Spleen (tissue), 11 donors: Measurements from ENCODE around the gene LRRC10B. TPM values are rescaled to one million over a fixed set of nuclear protein-coding genes. Genes with fewer than 3 reads are reported as not detected.

Experiments used
- DNase-seq: peaks from one replicate; pipeline ENCODE4 v3.0.0-alpha.2; 2020
- H3K27ac ChIP-seq, 8 donors: fragments of 200-600 bp; sonication (generic) in 7 of 8; 1 replicate in 4 of 8; 2 replicates in 4 of 8; pipeline versions ENCODE4 v1.5.0 to v1.8.0; 2016 to 2021; ENCODE audit warnings: inconsistent platforms in 4 of 8, mild to moderate bottlenecking in 4 of 8, moderate library complexity in 1 of 8
- H3K27me3 ChIP-seq, 7 donors: fragments of 200-600 bp; sonication (generic) in 6 of 7; replicated peaks in 1 of 7; 1 replicate in 4 of 7; 2 replicates in 3 of 7; pipeline versions ENCODE4 v1.5.0 to v1.8.0; 2016 to 2021; ENCODE audit warnings: inconsistent platforms in 3 of 7, mild to moderate bottlenecking in 1 of 7
- H3K36me3 ChIP-seq, 6 donors: fragments of 200-600 bp; sonication (generic) in 5 of 6; 1 replicate in 4 of 6; 2 replicates in 2 of 6; pipeline versions ENCODE4 v1.5.0 to v1.8.0; 2016 to 2021; ENCODE audit warnings: inconsistent platforms in 2 of 6
- H3K4me1 ChIP-seq, 6 donors: fragments of 200-600 bp; sonication (generic) in 5 of 6; 1 replicate in 3 of 6; 2 replicates in 3 of 6; pipeline versions ENCODE4 v1.5.0 to v1.8.0; 2016 to 2021; ENCODE audit warnings: inconsistent platforms in 3 of 6
- H3K4me3 ChIP-seq, 8 donors: fragments of 200-600 bp; sonication (generic) in 7 of 8; 1 replicate in 4 of 8; 2 replicates in 4 of 8; pipeline versions ENCODE4 v1.5.0 to v1.8.0; 2016 to 2021; ENCODE audit warnings: inconsistent platforms in 4 of 8, mild to moderate bottlenecking in 4 of 8, moderate library complexity in 2 of 8
- H3K9me3 ChIP-seq, 8 donors: fragments of 200-600 bp; sonication (generic) in 7 of 8; 1 replicate in 4 of 8; 2 replicates in 4 of 8; pipeline versions ENCODE4 v1.5.0 to v1.8.0; 2016 to 2021; ENCODE audit warnings: inconsistent platforms in 4 of 8
- CTCF ChIP-seq, 11 experiments: fragments of 200-600 bp in 7 of 11; fragments of 450-650 bp in 4 of 11; sonication (generic) in 4 of 11; IDR thresholded peaks in 8 of 11; conservative IDR thresholded peaks in 3 of 11; 1 replicate in 7 of 11; 2 replicates in 4 of 11; pipeline versions ENCODE4 v1.4.0 to v1.8.0; 2016 to 2021; ENCODE audit warnings: antibody characterized with exemption in 11 of 11, inconsistent platforms in 4 of 11, mild to moderate bottlenecking in 1 of 11
- POLR2A ChIP-seq, 3 donors: fragments of 450-650 bp; IDR thresholded peaks; one replicate each; pipeline ENCODE4 v1.5.1; 2017; ENCODE audit warnings: antibody characterized with exemption in 3 of 3, mild to moderate bottlenecking in 1 of 3
- POLR2AphosphoS5 ChIP-seq, 3 donors: sonication (generic); formaldehyde crosslinking; IDR thresholded peaks; one replicate each; pipeline ENCODE4 v1.5.1; 2017; ENCODE audit warnings: antibody characterized with exemption in 3 of 3
- WGBS, 5 donors: extraction: QIAGEN DNeasy Blood & Tissue Kit in 3 of 5; methylation state at CpG; one replicate each; pipeline versions ENCODE4 v1.1.5 to v1.1.7; 2013 to 2018; 5-methylcytosine and 5-hydroxymethylcytosine counted together
- intact Hi-C: fragments of 100-400 bp; cut with DNase I; formaldehyde crosslinking; loops from one replicate; pipeline ENCODE4 v1.15.0; 2023; ENCODE audit warnings: low total_unique reads
- polyA plus RNA-seq, 3 donors: library from polyadenylated mRNA; stranded (reverse); fragments of 200-250 nt; gene quantifications; one replicate each; pipeline ENCODE4 v1.2.1, GENCODE V29; 2013
- total RNA-seq, 7 donors: library from RNA; depleted of rRNA in 3 of 7; stranded (reverse); fragments of >200 nt in 3 of 7; fragmentation: NEBNext Ultra II Directional in 4 of 7; extraction: Animal tissue kit (Norgen Biotek cat#: 25700) in 4 of 7; gene quantifications; one replicate each; pipeline versions ENCODE4 v1.1.0 to v1.2.1, GENCODE V29; 2016 to 2021
- donor health status: healthy with polysubstance abuse.
- donor health status: DM: no; HTN: no; CAD: no; lungs with moderate emphysema.
- donor health status: DM: no; HTN: no; CAD: no.
- donor health status: Bipolar disorder and iron deficiency.
- donor health status: healthy.
- donor health status: DM: no; HTN: no; CAD: no.
- donor health status: DM: yes; HTN: yes; CAD: no.

Gene LRRC10B
- total and polyA plus RNA-seq, 10 donors = 0.27 to 0.82 (median 0.33) TPM; not detected in 4

- H3K4me3 ChIP-seq = no peak overlapping the region
- H3K9me3 ChIP-seq = no peaks in the 10 kb centered on the region
- intact Hi-C loops = no loop called here
- DNase-seq = no peak
- no peaks in the 10 kb centered on the region for H3K36me3 ChIP-seq
- H3K27ac ChIP-seq = no peak overlapping the region
- peaks cover 0 to 4% (median 0%) of the 10 kb centered on the region in 7 donors for H3K27me3 ChIP-seq
- TF ChIP-seq POLR2A (IDR thresholded peaks at IDR 0.05) = no peak
- TF ChIP-seq CTCF (IDR thresholded peaks at IDR 0.05 in 8 of 11, conservative IDR thresholded peaks at IDR 0.05 in 3 of 11) = no peak
- no peak for TF ChIP-seq POLR2AphosphoS5 (IDR thresholded peaks at IDR 0.05)
- peaks cover 0 to under 1% (median 0%) of the 10 kb centered on the region in 6 donors for H3K4me1 ChIP-seq
- WGBS, 5 donors = 75 to 80% (median 78%) methylated on average over 12 of the region's 12 CpGs
Observed at GRCh38 chr11:61499816-61500491, 8.6 kb upstream of the LRRC10B start.

- DNase-seq = no peak
- no peak for TF ChIP-seq POLR2A (IDR thresholded peaks at IDR 0.05)
- TF ChIP-seq POLR2AphosphoS5 (IDR thresholded peaks at IDR 0.05) = no peak
- no peak for TF ChIP-seq CTCF (IDR thresholded peaks at IDR 0.05 in 8 of 11, conservative IDR thresholded peaks at IDR 0.05 in 3 of 11)
- intact Hi-C loops = no loop called here
- H3K36me3 ChIP-seq = no peaks in the 10 kb centered on the region
- H3K4me1 ChIP-seq = peaks cover 0 to under 1% (median 0%) of the 10 kb centered on the region in 6 donors
- H3K9me3 ChIP-seq = no peaks in the 10 kb centered on the region
- no peak overlapping the region for H3K27ac ChIP-seq
- no peak overlapping the region for H3K4me3 ChIP-seq
- WGBS, 5 donors = 79 to 91% (median 87%) methylated on average over 1 of the region's 1 CpG
- H3K27me3 ChIP-seq = peaks cover 4 to 30% (median 17%) of the 10 kb centered on the region in 7 donors
Observed at GRCh38 chr11:61502522-61502921, 6.0 kb upstream of the LRRC10B start.

- Histone ChIP-seq H3K27me3 (peaks cover 7 to 37% (median 24%) of the 10 kb centered on the region in 7 donors), H3K4me1 (peaks cover 2 to 7% (median 5%) of the 10 kb centered on the region in 6 donors), H3K9me3 (no peaks in the 10 kb centered on the region), H3K27ac (no peak overlapping the region), H3K36me3 (no peaks in the 10 kb centered on the region), H3K4me3 (no peak overlapping the region)
- TF ChIP-seq POLR2A (IDR thresholded peaks at IDR 0.05) = no peak
- TF ChIP-seq CTCF (IDR thresholded peaks at IDR 0.05 in 8 of 11, conservative IDR thresholded peaks at IDR 0.05 in 3 of 11) = no peak
- no peak for TF ChIP-seq POLR2AphosphoS5 (IDR thresholded peaks at IDR 0.05)
- intact Hi-C loops = no loop called here
- 70 to 77% (median 72%) methylated on average over 8 of the region's 8 CpGs for WGBS, 5 donors
- no peak for DNase-seq
Observed at GRCh38 chr11:61503135-61503770, 5.3 kb upstream of the LRRC10B start.

GRCh38 chr11:61505106-61505505, 3.4 kb upstream of the LRRC10B start:
- no peak for DNase-seq
- intact Hi-C loops = no loop called here
- no peak for TF ChIP-seq POLR2AphosphoS5 (IDR thresholded peaks at IDR 0.05)
- peaks cover 9 to 24% (median 21%) of the 10 kb centered on the region in 6 donors for H3K4me1 ChIP-seq
- H3K27me3 ChIP-seq = peaks cover 7 to 55% (median 40%) of the 10 kb centered on the region in 7 donors
- H3K36me3 ChIP-seq = no peaks in the 10 kb centered on the region
- no peak overlapping the region for H3K27ac ChIP-seq
- no peak overlapping the region for H3K4me3 ChIP-seq
- WGBS, 5 donors = 86 to 94% (median 91%) methylated on average over 5 of the region's 5 CpGs
- H3K9me3 ChIP-seq = no peaks in the 10 kb centered on the region
